ENCODE data around the gene SKOR1. TPM values are rescaled to one million over a fixed set of nuclear protein-coding genes. Genes with fewer than 3 reads are reported as not detected.

The SKOR1 gene
- polyA plus RNA-seq, 1 donor from 2014 or later = not detected

DNA sequence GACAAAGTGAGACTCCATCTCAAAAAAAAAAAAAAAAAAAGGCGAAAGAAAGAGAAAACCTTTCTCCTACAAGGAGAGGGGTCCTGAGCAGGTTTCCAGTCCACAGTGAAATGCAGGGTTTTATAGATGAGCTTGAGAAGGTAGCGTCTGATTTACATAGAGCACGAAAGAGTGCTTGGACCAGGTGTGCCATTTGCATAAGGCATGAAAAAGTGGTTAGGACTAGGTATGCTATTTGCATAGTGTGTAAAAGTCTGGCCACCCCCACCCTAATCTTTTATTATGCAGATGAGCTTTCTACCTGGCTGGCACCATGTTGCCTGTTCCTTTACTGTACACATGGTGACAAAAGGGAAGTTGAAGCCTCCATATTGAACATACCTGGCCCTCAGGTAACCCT, 28.1 kb downstream of the SKOR1 start:
- H3K36me3 Mint-ChIP-seq = peaks cover 1% of the 10 kb centered on the region
- H3K27ac Mint-ChIP-seq = peak overlapping the region in 2 of 3 donors; percentile 16 to 78

DNA sequence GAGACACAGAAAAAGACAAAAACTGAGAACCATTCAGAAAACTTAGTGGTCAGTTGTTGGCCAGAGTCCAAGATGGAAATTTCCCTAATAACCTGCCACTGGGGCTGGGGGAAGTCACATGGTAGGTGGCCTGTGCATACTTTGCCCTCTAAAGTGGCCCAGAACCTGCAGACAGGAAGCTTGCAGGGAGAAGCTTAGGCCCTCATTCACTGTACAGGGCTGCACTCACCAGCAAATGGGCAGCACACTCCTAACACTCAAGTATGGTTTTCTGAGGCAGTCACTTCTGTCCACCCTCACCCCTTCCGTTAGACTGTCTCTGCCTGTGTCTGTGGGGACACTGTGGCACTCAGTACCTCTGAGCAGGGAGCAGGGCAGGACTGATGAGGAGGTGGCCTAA, 29.0 kb downstream of the SKOR1 start:
- peak overlapping the region in 1 of 4 donors; percentile 45 for H3K4me3 Mint-ChIP-seq
- peaks cover 1% of the 10 kb centered on the region for H3K36me3 Mint-ChIP-seq
- H3K27me3 Mint-ChIP-seq = peaks cover 6% of the 10 kb centered on the region
- H3K4me1 Mint-ChIP-seq = peaks cover 15 to 19% (median 16%) of the 10 kb centered on the region in 3 donors
- no peak overlapping the region for H3K27ac Mint-ChIP-seq
- H3K9me3 Mint-ChIP-seq = peaks cover 0 to 3% (median 0%) of the 10 kb centered on the region in 3 donors

More for the DNA sequence above, 28.1 kb downstream of the SKOR1 start:
- peaks cover 0 to 3% (median 0%) of the 10 kb centered on the region in 3 donors for H3K9me3 Mint-ChIP-seq
- peak overlapping the region; percentile 17 to 83 (median 66) for H3K4me3 Mint-ChIP-seq
- peaks cover 15 to 19% (median 16%) of the 10 kb centered on the region in 3 donors for H3K4me1 Mint-ChIP-seq
- H3K27me3 Mint-ChIP-seq = peaks cover 6% of the 10 kb centered on the region

DNA sequence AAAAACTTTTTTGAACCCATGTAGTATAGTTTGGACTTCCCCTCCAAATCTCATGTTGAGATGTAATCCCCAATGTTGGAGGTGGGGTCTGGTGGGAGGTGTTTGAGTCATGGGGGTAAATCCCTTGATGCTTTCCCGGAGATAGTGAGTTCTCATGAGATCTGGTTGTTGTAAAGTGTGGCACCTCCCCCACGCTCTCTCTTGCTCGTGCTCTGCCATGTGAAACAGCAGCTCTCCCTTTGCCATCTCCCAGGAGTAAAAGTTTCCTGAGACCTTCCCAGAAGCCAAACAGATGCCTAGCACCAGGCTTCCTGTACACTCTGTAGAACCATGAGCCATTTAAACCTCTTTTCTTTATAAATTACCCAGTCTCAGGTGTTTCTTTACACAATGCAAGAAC, 30.5 kb downstream of the SKOR1 start:
- H3K27me3 Mint-ChIP-seq = peaks cover 6% of the 10 kb centered on the region
- H3K27ac Mint-ChIP-seq = peak overlapping the region in 1 of 3 donors; percentile 22
- H3K4me1 Mint-ChIP-seq = peaks cover 10 to 25% (median 23%) of the 10 kb centered on the region in 3 donors
- H3K9me3 Mint-ChIP-seq = peaks cover 0 to 3% (median 0%) of the 10 kb centered on the region in 3 donors
- H3K4me3 Mint-ChIP-seq = peak overlapping the region in 2 of 4 donors; percentile 11 to 33
- H3K36me3 Mint-ChIP-seq = peaks cover 1% of the 10 kb centered on the region

- Mint-ChIP-seq H3K27ac (no peak overlapping the region), H3K36me3 (peaks cover 1% of the 10 kb centered on the region), H3K9me3 (no peaks in the 10 kb centered on the region), H3K4me1 (peaks cover 10 to 25% (median 20%) of the 10 kb centered on the region in 3 donors), H3K27me3 (peaks cover 3% of the 10 kb centered on the region), H3K4me3 (no peak overlapping the region)
Measured at GRCh38 chr15:67857220-67857619, 31.9 kb downstream of the SKOR1 start.

- no peaks in the 10 kb centered on the region for H3K9me3 Mint-ChIP-seq
- peaks cover 14 to 25% (median 20%) of the 10 kb centered on the region in 3 donors for H3K4me1 Mint-ChIP-seq
- H3K27me3 Mint-ChIP-seq = no peaks in the 10 kb centered on the region
- H3K36me3 Mint-ChIP-seq = peaks cover 1% of the 10 kb centered on the region
- no peak overlapping the region for H3K27ac Mint-ChIP-seq
- H3K4me3 Mint-ChIP-seq = peak overlapping the region in 1 of 4 donors; percentile 58
Measured at GRCh38 chr15:67859331-67859946, 34.1 kb downstream of the SKOR1 start.

GRCh38 chr15:67861983-67862382, 36.7 kb downstream of the SKOR1 start:
- no peak overlapping the region for H3K27ac Mint-ChIP-seq
- H3K4me3 Mint-ChIP-seq = peak overlapping the region in 2 of 4 donors; percentile 21 to 75
- H3K36me3 Mint-ChIP-seq = peaks cover 1% of the 10 kb centered on the region
- no peaks in the 10 kb centered on the region for H3K9me3 Mint-ChIP-seq
- peaks cover 9 to 23% (median 19%) of the 10 kb centered on the region in 3 donors for H3K4me1 Mint-ChIP-seq
- peaks cover 7% of the 10 kb centered on the region for H3K27me3 Mint-ChIP-seq

DNA sequence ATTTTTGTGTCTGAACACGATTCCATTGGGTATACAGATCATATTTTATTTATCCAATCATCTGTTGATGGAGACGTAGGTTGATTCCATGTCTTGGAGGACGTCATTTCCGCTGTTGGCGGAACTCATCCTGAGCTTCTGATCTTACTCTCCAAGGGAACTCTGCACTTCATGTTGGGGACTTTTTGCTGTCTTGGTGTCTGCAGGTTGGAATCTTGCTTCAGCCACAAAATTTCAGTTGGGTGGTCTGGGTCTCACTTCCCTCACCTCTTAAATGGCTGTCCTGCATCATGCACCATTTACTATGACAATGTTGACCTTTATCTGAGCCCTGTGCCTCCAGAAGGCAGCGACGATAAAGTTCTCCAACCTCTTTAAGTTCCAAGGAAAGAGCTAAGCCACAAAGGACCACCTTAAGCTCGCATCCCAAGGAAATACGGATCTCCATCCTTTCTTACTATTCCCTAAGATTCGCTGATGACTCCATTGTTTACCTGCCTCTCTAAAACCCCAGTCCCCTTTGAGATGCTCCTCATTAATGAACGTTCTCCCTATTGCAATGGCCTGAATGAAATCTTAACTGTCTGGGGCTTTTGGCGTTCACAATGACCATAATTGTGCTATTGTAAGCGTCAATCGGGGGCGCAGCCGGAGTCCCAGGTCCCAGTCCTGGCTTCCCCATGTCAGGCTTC, 37.6 kb downstream of the SKOR1 start:
- Mint-ChIP-seq H3K4me3 (peak overlapping the region; percentile 68 to 94 (median 83)), H3K27ac (peak overlapping the region; percentile 41 to 78 (median 47)), H3K36me3 (peaks cover 1% of the 10 kb centered on the region), H3K27me3 (peaks cover 7% of the 10 kb centered on the region), H3K4me1 (peaks cover 9 to 23% (median 19%) of the 10 kb centered on the region in 3 donors), H3K9me3 (no peaks in the 10 kb centered on the region)

DNA sequence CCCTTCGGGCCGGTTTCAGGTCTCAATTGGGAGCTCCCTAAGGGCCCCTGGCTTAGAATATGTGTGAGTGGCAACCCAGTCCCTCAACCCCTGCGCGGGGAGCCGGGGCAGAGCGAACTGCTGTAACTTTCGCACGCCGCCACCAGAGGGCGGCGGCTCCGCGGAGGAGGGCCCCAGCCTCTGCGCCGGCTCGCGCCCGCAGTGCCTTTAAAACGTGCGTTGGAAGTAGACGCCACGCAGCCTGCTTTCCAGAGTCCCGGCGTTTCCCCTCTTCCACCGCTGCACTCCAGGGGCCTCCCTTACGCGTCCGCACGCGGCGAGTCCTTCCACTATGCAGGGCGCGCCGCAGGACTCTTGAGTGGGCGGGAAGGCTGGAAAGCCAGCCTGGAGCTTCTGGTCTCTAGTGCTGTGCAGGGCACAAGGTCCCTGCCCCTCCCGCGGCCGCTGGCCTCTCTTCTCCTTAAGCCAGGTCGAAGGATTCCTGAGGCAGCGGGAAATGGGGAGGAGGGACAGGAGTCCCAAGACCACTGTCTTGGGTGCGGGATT, 38.2 kb downstream of the SKOR1 start:
- Mint-ChIP-seq H3K27me3 (peaks cover 7% of the 10 kb centered on the region), H3K4me1 (peaks cover 9 to 23% (median 19%) of the 10 kb centered on the region in 3 donors), H3K27ac (peak overlapping the region; percentile 41 to 78 (median 47)), H3K36me3 (no peaks in the 10 kb centered on the region), H3K4me3 (peak overlapping the region; percentile 68 to 94 (median 83)), H3K9me3 (no peaks in the 10 kb centered on the region)

GRCh38 chr15:67865331-67865730, 40.0 kb downstream of the SKOR1 start:
- Mint-ChIP-seq H3K36me3 (no peaks in the 10 kb centered on the region), H3K27me3 (peaks cover 10% of the 10 kb centered on the region), H3K4me1 (peaks cover 9 to 21% (median 13%) of the 10 kb centered on the region in 3 donors), H3K4me3 (peak overlapping the region in 1 of 4 donors; percentile 45), H3K27ac (no peak overlapping the region), H3K9me3 (no peaks in the 10 kb centered on the region)

GRCh38 chr15:67865766-67866165, 40.5 kb downstream of the SKOR1 start:
- Mint-ChIP-seq H3K27me3 (peaks cover 10% of the 10 kb centered on the region), H3K27ac (no peak overlapping the region), H3K4me1 (peaks cover 9 to 20% (median 11%) of the 10 kb centered on the region in 3 donors), H3K9me3 (peaks cover 0 to 1% (median 0%) of the 10 kb centered on the region in 3 donors), H3K36me3 (no peaks in the 10 kb centered on the region), H3K4me3 (no peak overlapping the region)

- H3K4me3 Mint-ChIP-seq = peak overlapping the region in 1 of 4 donors; percentile 35
- peaks cover 0 to 3% (median 0%) of the 10 kb centered on the region in 3 donors for H3K4me1 Mint-ChIP-seq
- no peaks in the 10 kb centered on the region for H3K36me3 Mint-ChIP-seq
- no peak overlapping the region for H3K27ac Mint-ChIP-seq
- H3K27me3 Mint-ChIP-seq = peaks cover 10% of the 10 kb centered on the region
- peaks cover 0 to 18% (median 10%) of the 10 kb centered on the region in 3 donors for H3K9me3 Mint-ChIP-seq
Measured at GRCh38 chr15:67869701-67870100, 44.4 kb downstream of the SKOR1 start.

DNA sequence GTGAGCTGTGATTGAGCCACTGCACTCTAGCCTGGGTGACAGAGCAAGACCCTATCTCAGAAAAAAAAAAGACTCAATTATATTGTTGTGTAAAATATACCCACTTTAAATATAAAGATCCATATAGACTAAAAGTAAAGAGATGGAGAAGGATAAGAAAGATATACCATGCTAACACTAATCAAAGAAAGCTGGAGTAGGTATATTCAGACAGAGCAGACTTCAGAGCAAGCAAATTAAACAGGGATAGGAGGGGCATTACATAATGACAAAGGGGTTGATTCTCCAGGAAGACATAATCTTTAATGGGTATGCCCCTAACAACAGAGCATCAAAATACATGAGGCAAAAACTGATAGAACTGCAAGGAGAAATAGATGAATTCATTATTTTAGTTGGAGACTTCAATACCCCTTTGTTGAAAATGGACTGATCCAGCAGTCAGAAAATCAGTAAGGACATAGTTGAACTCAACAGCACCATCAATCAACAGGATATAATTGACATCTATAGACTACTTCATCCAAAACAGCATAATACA, 45.6 kb downstream of the SKOR1 start:
- no peaks in the 10 kb centered on the region for H3K36me3 Mint-ChIP-seq
- peaks cover 7% of the 10 kb centered on the region for H3K27me3 Mint-ChIP-seq
- peaks cover 0 to 18% (median 10%) of the 10 kb centered on the region in 3 donors for H3K9me3 Mint-ChIP-seq
- H3K4me3 Mint-ChIP-seq = peak overlapping the region in 1 of 4 donors; percentile 42
- H3K4me1 Mint-ChIP-seq = peaks cover 0 to 3% (median 0%) of the 10 kb centered on the region in 3 donors
- H3K27ac Mint-ChIP-seq = no peak overlapping the region

DNA sequence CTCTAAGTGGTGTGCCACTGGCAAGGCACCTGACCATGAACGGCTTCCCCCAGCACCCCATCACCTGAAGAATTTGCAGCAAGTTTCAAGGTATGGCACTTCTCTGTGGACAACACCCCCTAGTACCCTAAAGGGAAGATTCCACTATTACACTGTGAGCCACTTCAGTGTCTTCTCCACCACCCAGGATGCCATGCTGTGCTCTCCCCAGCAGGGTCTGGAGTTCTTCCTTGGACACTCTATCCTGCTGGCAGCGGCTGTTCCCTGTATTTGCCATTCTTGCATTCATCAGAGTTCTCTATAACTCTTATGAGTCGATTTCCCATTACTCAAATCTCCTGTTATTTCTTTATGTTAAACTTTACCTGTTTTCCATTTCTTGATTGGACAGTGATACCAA, 48.5 kb downstream of the SKOR1 start:
- no peak overlapping the region for H3K4me3 Mint-ChIP-seq
- peaks cover 0 to 3% (median 0%) of the 10 kb centered on the region in 3 donors for H3K4me1 Mint-ChIP-seq
- peaks cover 0 to 18% (median 10%) of the 10 kb centered on the region in 3 donors for H3K9me3 Mint-ChIP-seq
- no peak overlapping the region for H3K27ac Mint-ChIP-seq
- H3K36me3 Mint-ChIP-seq = no peaks in the 10 kb centered on the region
- peaks cover 4% of the 10 kb centered on the region for H3K27me3 Mint-ChIP-seq

DNA sequence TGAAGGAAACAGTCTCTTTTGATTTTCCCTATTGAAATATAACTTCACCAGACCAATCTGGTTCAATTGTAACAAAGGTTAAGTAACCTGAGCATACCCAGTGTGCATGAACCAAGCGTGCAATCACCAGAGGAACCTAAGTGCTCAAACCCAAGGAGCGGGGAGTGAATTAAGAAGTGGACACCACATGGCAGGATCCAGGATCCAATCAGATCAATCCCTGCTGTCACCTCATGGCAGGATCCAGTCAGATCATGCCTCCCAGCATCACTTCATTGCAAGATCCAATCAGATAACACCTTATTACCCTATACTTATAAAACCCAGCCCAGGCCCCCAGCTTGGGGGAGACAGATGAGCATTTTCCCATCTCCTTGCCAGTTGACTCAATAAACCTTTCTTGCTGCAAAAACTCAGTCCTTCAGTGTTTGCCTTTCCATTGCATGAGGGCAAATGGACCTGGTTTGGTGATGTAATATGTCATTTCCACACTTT, 53.5 kb downstream of the SKOR1 start:
- Mint-ChIP-seq H3K27ac (no peak overlapping the region), H3K4me1 (peaks cover 0 to 2% (median 2%) of the 10 kb centered on the region in 3 donors), H3K36me3 (no peaks in the 10 kb centered on the region), H3K9me3 (peaks cover 0 to 6% (median 2%) of the 10 kb centered on the region in 3 donors), H3K27me3 (peaks cover 4% of the 10 kb centered on the region), H3K4me3 (no peak overlapping the region)

All from IgD-negative memory B cell (primary cell).